Measurements from ENCODE around the gene C1QB. TPM values are rescaled to one million over a fixed set of nuclear protein-coding genes. Genes with fewer than 3 reads are reported as not detected.

Gene C1QB
- total RNA-seq, 1 experiment from 2014 or later: not detected

GRCh38 chr1:22689505-22689904 is 36.5 kb downstream of the C1QB start:
- CTCF ChIA-PET: no interaction called here
- peaks cover 32% of the 10 kb centered on the region for H3K27me3 Mint-ChIP-seq (ENCODE audit: unreplicated experiment)
- DNase-seq: no peak
- no peak overlapping the region for H3K27ac Mint-ChIP-seq (ENCODE audit: unreplicated experiment)
- H3K4me3 Mint-ChIP-seq (ENCODE audit: low read depth, unreplicated experiment): no peak overlapping the region
- no peaks in the 10 kb centered on the region for H3K4me1 Mint-ChIP-seq (ENCODE audit: low read depth, unreplicated experiment)
- H3K9me3 Mint-ChIP-seq (ENCODE audit: low read depth, unreplicated experiment): no peaks in the 10 kb centered on the region
- no peak for TF ChIP-seq CTCF (IDR thresholded peaks at IDR 0.05; ENCODE audit: unreplicated experiment)
- BruUV-seq (replicated peaks): no TSS peak
- no peaks in the 10 kb centered on the region for H3K36me3 Mint-ChIP-seq (ENCODE audit: insufficient read depth, unreplicated experiment)
- intact Hi-C loops (cut with micrococcal nuclease; ENCODE audit: unreplicated experiment): no loop called here

GRCh38 chr1:22691031-22691753 is 38.2 kb downstream of the C1QB start:
- intact Hi-C loops (cut with micrococcal nuclease; ENCODE audit: unreplicated experiment): no loop called here
- H3K36me3 Mint-ChIP-seq (ENCODE audit: insufficient read depth, unreplicated experiment): no peaks in the 10 kb centered on the region
- no peak for DNase-seq
- no TSS peak for BruUV-seq (replicated peaks)
- H3K27ac Mint-ChIP-seq (ENCODE audit: unreplicated experiment): no peak overlapping the region
- no peaks in the 10 kb centered on the region for H3K4me1 Mint-ChIP-seq (ENCODE audit: low read depth, unreplicated experiment)
- peaks cover 15% of the 10 kb centered on the region for H3K27me3 Mint-ChIP-seq (ENCODE audit: unreplicated experiment)
- no peak overlapping the region for H3K4me3 Mint-ChIP-seq (ENCODE audit: low read depth, unreplicated experiment)
- CTCF ChIA-PET: no interaction called here
- no peak for TF ChIP-seq CTCF (IDR thresholded peaks at IDR 0.05; ENCODE audit: unreplicated experiment)
- H3K9me3 Mint-ChIP-seq (ENCODE audit: low read depth, unreplicated experiment): no peaks in the 10 kb centered on the region

- H3K9me3 Mint-ChIP-seq (ENCODE audit: low read depth, unreplicated experiment): no peaks in the 10 kb centered on the region
- no TSS peak for BruUV-seq (replicated peaks)
- TF ChIP-seq CTCF (IDR thresholded peaks at IDR 0.05; ENCODE audit: unreplicated experiment): no peak
- H3K4me3 Mint-ChIP-seq (ENCODE audit: low read depth, unreplicated experiment): no peak overlapping the region
- intact Hi-C loops (cut with micrococcal nuclease; ENCODE audit: unreplicated experiment): no loop called here
- no peak for DNase-seq
- H3K4me1 Mint-ChIP-seq (ENCODE audit: low read depth, unreplicated experiment): no peaks in the 10 kb centered on the region
- no peaks in the 10 kb centered on the region for H3K27me3 Mint-ChIP-seq (ENCODE audit: unreplicated experiment)
- CTCF ChIA-PET: interaction anchor here (0.6 kb wide), 1 partner anchor 19 kb away, joined by 4 read pairs; no protein-coding TSS in a partner anchor
- H3K27ac Mint-ChIP-seq (ENCODE audit: unreplicated experiment): no peak overlapping the region
- no peaks in the 10 kb centered on the region for H3K36me3 Mint-ChIP-seq (ENCODE audit: insufficient read depth, unreplicated experiment)
Observed at GRCh38 chr1:22694172-22694571, 41.1 kb downstream of the C1QB start.

- Mint-ChIP-seq H3K36me3 (ENCODE audit: insufficient read depth, unreplicated experiment) (no peaks in the 10 kb centered on the region), H3K9me3 (ENCODE audit: low read depth, unreplicated experiment) (no peaks in the 10 kb centered on the region), H3K27me3 (ENCODE audit: unreplicated experiment) (no peaks in the 10 kb centered on the region), H3K4me1 (ENCODE audit: low read depth, unreplicated experiment) (no peaks in the 10 kb centered on the region), H3K4me3 (ENCODE audit: low read depth, unreplicated experiment) (no peak overlapping the region), H3K27ac (ENCODE audit: unreplicated experiment) (no peak overlapping the region)
- TF ChIP-seq CTCF (IDR thresholded peaks at IDR 0.05; ENCODE audit: unreplicated experiment): no peak
- no peak for DNase-seq
- intact Hi-C loops (cut with micrococcal nuclease; ENCODE audit: unreplicated experiment): no loop called here
- CTCF ChIA-PET: no interaction called here
- BruUV-seq (replicated peaks): no TSS peak
Observed at GRCh38 chr1:22696610-22697009, 43.6 kb downstream of the C1QB start.

Measured in Calu3 (cell line).